Testis (tissue), 2 donors: ENCODE results near the gene CES4A.

ENCODE experiments used
- CTCF ChIP-seq, 3 experiments: fragments of 450-650 bp in 2 of 3; fragments of 200-600 bp in 1 of 3; sonication (generic) in 1 of 3; IDR thresholded peaks; one replicate each; pipeline ENCODE4 v1.5.1; 2016 to 2019; ENCODE audit warnings: antibody characterized with exemption in 3 of 3, mild to moderate bottlenecking in 2 of 3, moderate library complexity in 1 of 3
- POLR2A ChIP-seq: fragments of 450-650 bp; IDR thresholded peaks from one replicate; pipeline ENCODE4 v1.6.1; 2017; ENCODE audit warnings: antibody characterized with exemption, mild to moderate bottlenecking, moderate library complexity

- peak in 1 of 3 experiments; percentile 20 for TF ChIP-seq CTCF (IDR thresholded peaks at IDR 0.05)
- no peak for TF ChIP-seq POLR2A
These were observed 25.6 kb downstream of the CES4A start for GRCh38 chr16:67013823-67014633.
